ENCODE data around the gene MGLL.

MGLL gene

DNA sequence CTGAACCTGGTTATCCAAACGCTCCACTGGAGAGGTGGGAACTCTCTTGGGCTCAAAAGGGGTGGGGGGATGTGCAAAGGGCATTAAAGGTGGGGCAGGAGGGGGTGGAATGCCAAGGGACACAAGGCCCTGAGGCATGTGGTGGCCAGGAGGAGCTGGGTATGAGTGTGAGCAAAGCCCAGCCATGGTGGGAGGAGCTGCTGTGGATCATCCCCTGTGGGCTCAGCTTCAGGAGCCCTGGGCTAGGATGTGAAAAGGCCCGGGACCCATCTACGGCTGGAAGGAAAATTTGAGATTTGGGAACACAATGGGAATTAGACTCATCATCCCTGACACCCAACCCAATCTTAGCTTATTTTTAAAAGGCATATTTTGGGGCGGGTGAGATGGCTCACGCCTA is 33.3 kb downstream of the MGLL start:
- Histone ChIP-seq H3K79me2 (ENCODE audit: low read length) (peaks cover 89% of the 10 kb centered on the region), H2AFZ (ENCODE audit: low read depth, low read length) (no peak overlapping the region), H3K36me3 (replicated peaks; ENCODE audit: low read depth, low read length) (peaks cover 41% of the 10 kb centered on the region), H3K4me1 (ENCODE audit: low read length) (peaks cover 64% of the 10 kb centered on the region), H3K4me2 (ENCODE audit: low read length) (no peak overlapping the region), H3K27me3 (ENCODE audit: low read depth, low read length) (no peaks in the 10 kb centered on the region), H4K20me1 (ENCODE audit: insufficient read depth, low read length) (no peaks in the 10 kb centered on the region), H3K4me3 (ENCODE audit: low read length) (no peak overlapping the region), H3K9me3 (ENCODE audit: insufficient read depth, low read length) (no peaks in the 10 kb centered on the region), H3K27ac (ENCODE audit: low read length) (no peak overlapping the region), H3K9ac (ENCODE audit: low read length) (no peak overlapping the region)
- TF ChIP-seq, protein P1, sequence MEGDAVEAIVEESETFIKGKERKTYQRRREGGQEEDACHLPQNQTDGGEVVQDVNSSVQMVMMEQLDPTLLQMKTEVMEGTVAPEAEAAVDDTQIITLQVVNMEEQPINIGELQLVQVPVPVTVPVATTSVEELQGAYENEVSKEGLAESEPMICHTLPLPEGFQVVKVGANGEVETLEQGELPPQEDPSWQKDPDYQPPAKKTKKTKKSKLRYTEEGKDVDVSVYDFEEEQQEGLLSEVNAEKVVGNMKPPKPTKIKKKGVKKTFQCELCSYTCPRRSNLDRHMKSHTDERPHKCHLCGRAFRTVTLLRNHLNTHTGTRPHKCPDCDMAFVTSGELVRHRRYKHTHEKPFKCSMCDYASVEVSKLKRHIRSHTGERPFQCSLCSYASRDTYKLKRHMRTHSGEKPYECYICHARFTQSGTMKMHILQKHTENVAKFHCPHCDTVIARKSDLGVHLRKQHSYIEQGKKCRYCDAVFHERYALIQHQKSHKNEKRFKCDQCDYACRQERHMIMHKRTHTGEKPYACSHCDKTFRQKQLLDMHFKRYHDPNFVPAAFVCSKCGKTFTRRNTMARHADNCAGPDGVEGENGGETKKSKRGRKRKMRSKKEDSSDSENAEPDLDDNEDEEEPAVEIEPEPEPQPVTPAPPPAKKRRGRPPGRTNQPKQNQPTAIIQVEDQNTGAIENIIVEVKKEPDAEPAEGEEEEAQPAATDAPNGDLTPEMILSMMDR (IDR thresholded peaks at IDR 0.05; ENCODE audit: low read depth, low read length): no peak

DNA sequence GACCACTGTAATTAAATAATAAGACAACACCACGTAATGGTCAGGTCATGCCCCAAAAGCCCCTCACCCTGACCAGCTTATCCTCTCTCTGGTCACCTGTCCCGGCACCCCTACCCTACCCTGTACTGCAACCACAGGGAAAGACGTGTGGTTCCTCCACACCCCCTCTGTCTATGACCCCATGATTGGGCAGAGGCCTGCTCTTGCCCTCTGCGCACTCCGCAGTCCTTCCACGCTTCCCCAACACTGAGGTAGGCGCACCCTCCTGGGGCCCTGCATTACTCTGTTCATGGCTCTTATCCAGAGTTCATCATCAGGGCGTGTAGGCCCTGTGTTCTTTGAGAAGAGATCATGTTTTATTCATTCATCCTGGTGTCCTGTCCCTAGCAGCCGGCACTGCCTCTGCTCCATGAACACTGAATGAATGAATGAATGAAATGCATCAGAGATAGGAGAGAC is 33.8 kb downstream of the MGLL start:
- no peak overlapping the region for H2AFZ ChIP-seq (ENCODE audit: low read depth, low read length)
- H3K9ac ChIP-seq (ENCODE audit: low read length): no peak overlapping the region
- H3K27ac ChIP-seq (ENCODE audit: low read length): no peak overlapping the region
- H3K4me3 ChIP-seq (ENCODE audit: low read length): no peak overlapping the region
- no peaks in the 10 kb centered on the region for H4K20me1 ChIP-seq (ENCODE audit: insufficient read depth, low read length)
- TF ChIP-seq EZH2phosphoT487 (IDR thresholded peaks at IDR 0.05; ENCODE audit: low read depth): no peak
- TF ChIP-seq, protein P1 (IDR thresholded peaks at IDR 0.05; ENCODE audit: low read depth, low read length): no peak
- H3K27me3 ChIP-seq (ENCODE audit: low read depth, low read length): no peaks in the 10 kb centered on the region
- H3K79me2 ChIP-seq (ENCODE audit: low read length): peaks cover 89% of the 10 kb centered on the region
- no peaks in the 10 kb centered on the region for H3K9me3 ChIP-seq (ENCODE audit: insufficient read depth, low read length)
- no peak overlapping the region for H3K4me2 ChIP-seq (ENCODE audit: low read length)
- H3K36me3 ChIP-seq (replicated peaks; ENCODE audit: low read depth, low read length): peaks cover 46% of the 10 kb centered on the region
- peaks cover 64% of the 10 kb centered on the region for H3K4me1 ChIP-seq (ENCODE audit: low read length)

DNA sequence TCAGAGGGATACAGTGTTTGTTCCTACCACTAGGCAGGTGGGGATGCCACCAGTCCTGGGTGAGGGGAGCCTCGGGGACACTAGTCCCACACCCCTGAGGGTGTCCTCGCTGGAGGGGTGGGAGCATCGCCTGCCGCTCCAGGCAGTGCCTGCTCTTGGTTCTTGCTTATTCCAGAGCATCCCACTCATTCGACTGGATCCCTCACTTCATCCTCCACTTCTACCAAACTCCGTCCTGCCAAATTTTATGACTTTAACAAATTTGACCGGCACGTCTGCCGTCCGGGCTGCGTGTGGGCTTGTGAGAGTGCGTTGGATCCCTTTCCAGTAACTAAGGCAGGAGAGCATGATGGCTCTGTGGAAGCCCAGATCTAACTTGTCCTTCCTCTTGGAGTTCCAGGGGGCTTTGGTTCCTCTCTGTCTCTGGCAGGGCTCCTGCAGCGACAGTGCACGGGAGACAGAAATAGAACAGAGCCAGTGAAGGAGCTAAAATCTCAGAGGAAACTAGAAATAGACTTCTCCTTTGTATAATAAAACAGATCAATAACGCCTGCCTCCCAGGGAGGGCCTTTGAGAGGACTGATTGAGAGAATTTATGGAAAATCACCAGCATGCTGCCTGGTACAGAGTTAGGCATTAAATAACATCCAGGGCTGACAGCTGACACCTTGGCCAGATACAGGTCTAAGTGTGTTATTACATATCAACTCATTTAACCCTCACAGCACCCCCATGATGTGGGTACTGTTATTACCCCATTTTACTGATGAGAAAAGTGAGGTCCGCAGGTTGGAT is 34.5 kb downstream of the MGLL start:
- H3K4me1 ChIP-seq (ENCODE audit: low read length): peaks cover 58% of the 10 kb centered on the region
- H3K9ac ChIP-seq (ENCODE audit: low read length): no peak overlapping the region
- H3K27ac ChIP-seq (ENCODE audit: low read length): no peak overlapping the region
- no peaks in the 10 kb centered on the region for H3K27me3 ChIP-seq (ENCODE audit: low read depth, low read length)
- H3K4me2 ChIP-seq (ENCODE audit: low read length): no peak overlapping the region
- H3K4me3 ChIP-seq (ENCODE audit: low read length): no peak overlapping the region
- H2AFZ ChIP-seq (ENCODE audit: low read depth, low read length): no peak overlapping the region
- peaks cover 43% of the 10 kb centered on the region for H3K36me3 ChIP-seq (replicated peaks; ENCODE audit: low read depth, low read length)
- H4K20me1 ChIP-seq (ENCODE audit: insufficient read depth, low read length): no peaks in the 10 kb centered on the region
- peaks cover 86% of the 10 kb centered on the region for H3K79me2 ChIP-seq (ENCODE audit: low read length)
- no peaks in the 10 kb centered on the region for H3K9me3 ChIP-seq (ENCODE audit: insufficient read depth, low read length)
- TF ChIP-seq, protein P1 (IDR thresholded peaks at IDR 0.05; ENCODE audit: low read depth, low read length): no peak
- no peak for TF ChIP-seq EZH2phosphoT487 (IDR thresholded peaks at IDR 0.05; ENCODE audit: low read depth)

DNA sequence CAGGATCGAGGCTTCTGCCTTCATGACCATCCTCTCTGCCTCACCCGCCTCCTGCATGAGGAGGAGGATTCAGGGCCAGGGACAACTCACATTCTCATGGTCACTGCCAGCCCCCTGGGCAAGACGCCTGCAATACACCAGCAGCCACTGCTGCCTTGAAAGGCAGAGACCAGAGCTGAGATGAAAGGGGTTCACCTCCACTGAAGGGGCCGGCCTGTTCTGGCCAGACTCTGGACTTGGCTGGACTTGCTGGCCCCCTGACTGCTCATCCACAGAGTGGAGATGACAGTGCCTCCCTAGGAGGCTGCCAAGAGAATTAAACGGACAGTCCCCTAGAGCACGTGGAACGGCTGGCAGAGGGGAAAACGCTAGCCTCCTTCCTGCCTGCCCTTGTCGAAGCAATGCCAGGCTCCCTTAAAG is 35.2 kb downstream of the MGLL start:
- Histone ChIP-seq H3K27me3 (ENCODE audit: low read depth, low read length) (no peaks in the 10 kb centered on the region), H4K20me1 (ENCODE audit: insufficient read depth, low read length) (no peaks in the 10 kb centered on the region), H3K9ac (ENCODE audit: low read length) (no peak overlapping the region), H3K4me1 (ENCODE audit: low read length) (peaks cover 52% of the 10 kb centered on the region), H3K4me3 (ENCODE audit: low read length) (no peak overlapping the region), H3K4me2 (ENCODE audit: low read length) (no peak overlapping the region), H3K9me3 (ENCODE audit: insufficient read depth, low read length) (no peaks in the 10 kb centered on the region), H2AFZ (ENCODE audit: low read depth, low read length) (no peak overlapping the region), H3K27ac (ENCODE audit: low read length) (no peak overlapping the region), H3K36me3 (replicated peaks; ENCODE audit: low read depth, low read length) (peaks cover 41% of the 10 kb centered on the region), H3K79me2 (ENCODE audit: low read length) (peaks cover 79% of the 10 kb centered on the region)
- TF ChIP-seq EZH2phosphoT487 (IDR thresholded peaks at IDR 0.05; ENCODE audit: low read depth): no peak
- TF ChIP-seq, protein P1 (IDR thresholded peaks at IDR 0.05; ENCODE audit: low read depth, low read length): no peak

Measured in OCI-LY3 (cell line).